DND-41 (cell line): ENCODE data around the gene ULK1.
"Not testable (repeated sequence)": the region's sequence is repeated elsewhere in the genome, so short reads cannot be mapped to it uniquely, and the experiment has no call there.

Source experiments
- EZH2 ChIP-seq: IDR thresholded peaks from 3 replicates; pipeline ENCODE4 v1.6.1; 2012; ENCODE audit warnings: borderline replicate concordance, low read depth, mild to moderate bottlenecking, moderate library complexity, low read length, inconsistent platforms; ENCODE audit not compliant: severe bottlenecking
- TF ChIP-seq, protein P1 (sequence below): IDR thresholded peaks from 2 replicates; pipeline ENCODE4 v1.5.1; 2012; ENCODE audit warnings: borderline replicate concordance, low read length, moderate library complexity, mild to moderate bottlenecking; ENCODE audit not compliant: poor library complexity, severe bottlenecking; ENCODE audit errors: extremely low read depth

DNA sequence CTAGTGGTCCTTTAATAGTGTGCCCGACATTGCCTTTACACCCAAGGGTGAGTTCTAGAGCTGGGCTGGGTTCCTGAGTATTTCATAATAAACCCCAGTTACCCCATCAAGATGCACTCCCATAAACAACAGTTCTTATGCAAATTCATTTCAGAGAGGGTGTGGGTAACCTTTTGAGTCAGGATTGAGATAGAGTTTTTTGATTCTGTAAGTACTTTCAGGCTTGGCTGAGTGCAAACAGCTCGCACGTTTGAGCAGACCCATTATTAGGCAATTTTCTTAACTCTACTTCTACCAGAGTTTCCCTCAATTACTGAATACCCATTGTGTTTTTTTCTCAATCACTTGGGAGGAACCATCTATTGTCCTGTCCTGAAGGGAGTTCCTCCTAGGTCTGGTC lies 16.0 kb upstream of the ULK1 start:
- TF ChIP-seq, protein P1, sequence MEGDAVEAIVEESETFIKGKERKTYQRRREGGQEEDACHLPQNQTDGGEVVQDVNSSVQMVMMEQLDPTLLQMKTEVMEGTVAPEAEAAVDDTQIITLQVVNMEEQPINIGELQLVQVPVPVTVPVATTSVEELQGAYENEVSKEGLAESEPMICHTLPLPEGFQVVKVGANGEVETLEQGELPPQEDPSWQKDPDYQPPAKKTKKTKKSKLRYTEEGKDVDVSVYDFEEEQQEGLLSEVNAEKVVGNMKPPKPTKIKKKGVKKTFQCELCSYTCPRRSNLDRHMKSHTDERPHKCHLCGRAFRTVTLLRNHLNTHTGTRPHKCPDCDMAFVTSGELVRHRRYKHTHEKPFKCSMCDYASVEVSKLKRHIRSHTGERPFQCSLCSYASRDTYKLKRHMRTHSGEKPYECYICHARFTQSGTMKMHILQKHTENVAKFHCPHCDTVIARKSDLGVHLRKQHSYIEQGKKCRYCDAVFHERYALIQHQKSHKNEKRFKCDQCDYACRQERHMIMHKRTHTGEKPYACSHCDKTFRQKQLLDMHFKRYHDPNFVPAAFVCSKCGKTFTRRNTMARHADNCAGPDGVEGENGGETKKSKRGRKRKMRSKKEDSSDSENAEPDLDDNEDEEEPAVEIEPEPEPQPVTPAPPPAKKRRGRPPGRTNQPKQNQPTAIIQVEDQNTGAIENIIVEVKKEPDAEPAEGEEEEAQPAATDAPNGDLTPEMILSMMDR = not testable (repeated sequence)
- TF ChIP-seq EZH2 = not testable (repeated sequence)
